HG02852 (cell line): ENCODE measurements around the gene SLC43A1.

ENCODE experiments used
- ATAC-seq: cut with Tn5 transposase; IDR thresholded peaks from one replicate; pipeline ENCODE4 v1.9.1; 2021; ENCODE audit warnings: mild to moderate bottlenecking, moderate library complexity; ENCODE audit not compliant: unreplicated experiment

SLC43A1 gene

DNA sequence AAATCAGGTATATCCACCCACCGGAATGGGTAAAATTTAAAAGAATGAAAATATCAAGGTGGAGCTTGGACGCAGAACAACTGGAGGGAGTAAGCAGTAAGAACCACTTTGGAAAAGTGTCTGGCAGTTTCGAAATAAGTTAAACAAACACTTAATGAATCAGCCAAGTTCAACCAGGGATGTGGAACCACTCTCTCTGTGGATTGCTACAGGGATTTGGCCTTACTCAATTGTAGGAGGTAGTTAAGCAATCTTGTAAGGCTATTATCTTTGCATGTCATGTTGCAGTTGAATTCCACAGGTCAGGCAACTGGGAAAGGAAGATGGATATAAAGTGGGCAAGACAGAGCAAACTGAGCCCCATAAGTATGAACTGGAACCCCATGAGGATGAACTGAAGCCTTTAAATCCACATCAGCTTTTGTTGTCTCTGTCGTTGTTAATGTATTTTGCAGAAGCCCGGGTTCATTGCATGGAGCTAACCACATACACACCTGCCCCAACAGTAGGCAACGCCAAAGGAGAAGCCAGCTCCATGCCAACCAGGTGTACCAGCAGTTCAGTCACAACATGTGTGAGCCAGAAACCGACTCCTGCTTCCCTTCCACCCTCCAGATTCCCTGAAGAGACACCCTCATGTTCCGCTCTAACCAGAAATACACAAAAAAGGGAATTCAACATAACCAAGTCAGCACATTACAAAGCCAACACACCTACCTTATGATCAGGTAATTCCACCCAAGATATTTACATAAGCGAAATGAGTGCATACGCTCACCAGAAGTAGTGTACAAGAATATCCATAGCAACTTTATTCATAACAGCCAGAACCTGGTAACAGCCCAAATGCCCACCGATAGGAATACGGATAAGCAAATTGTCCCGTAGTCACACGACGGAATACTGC is 80.6 kb downstream of the SLC43A1 start:
- ATAC-seq, result no peak
